Astrocyte (in vitro differentiated cells and primary cell): ENCODE results near the gene DNM1.

Source experiments
- CTCF ChIP-seq: IDR thresholded peaks from 2 replicates; pipeline ENCODE4 v1.5.1; 2011; ENCODE audit warnings: low read depth, mild to moderate bottlenecking, inconsistent platforms, low read length, moderate library complexity; ENCODE audit not compliant: insufficient read depth
- EZH2 ChIP-seq: IDR thresholded peaks from 2 replicates; pipeline ENCODE4 v1.6.1; 2012; ENCODE audit warnings: mild to moderate bottlenecking, low read length, inconsistent platforms; ENCODE audit not compliant: insufficient read depth

GRCh38 chr9:128253991-128254346, 50.8 kb downstream of the DNM1 start:
- no peak for TF ChIP-seq CTCF
- TF ChIP-seq EZH2 = no peak
